ENCODE data around the gene ZNF335.

Gene ZNF335

GRCh38 chr20:45987108-45987780, 15.2 kb upstream of the ZNF335 start:
- no peaks in the 10 kb centered on the region for H4K20me1 ChIP-seq (ENCODE audit: insufficient read depth)
- TF ChIP-seq, protein P1, sequence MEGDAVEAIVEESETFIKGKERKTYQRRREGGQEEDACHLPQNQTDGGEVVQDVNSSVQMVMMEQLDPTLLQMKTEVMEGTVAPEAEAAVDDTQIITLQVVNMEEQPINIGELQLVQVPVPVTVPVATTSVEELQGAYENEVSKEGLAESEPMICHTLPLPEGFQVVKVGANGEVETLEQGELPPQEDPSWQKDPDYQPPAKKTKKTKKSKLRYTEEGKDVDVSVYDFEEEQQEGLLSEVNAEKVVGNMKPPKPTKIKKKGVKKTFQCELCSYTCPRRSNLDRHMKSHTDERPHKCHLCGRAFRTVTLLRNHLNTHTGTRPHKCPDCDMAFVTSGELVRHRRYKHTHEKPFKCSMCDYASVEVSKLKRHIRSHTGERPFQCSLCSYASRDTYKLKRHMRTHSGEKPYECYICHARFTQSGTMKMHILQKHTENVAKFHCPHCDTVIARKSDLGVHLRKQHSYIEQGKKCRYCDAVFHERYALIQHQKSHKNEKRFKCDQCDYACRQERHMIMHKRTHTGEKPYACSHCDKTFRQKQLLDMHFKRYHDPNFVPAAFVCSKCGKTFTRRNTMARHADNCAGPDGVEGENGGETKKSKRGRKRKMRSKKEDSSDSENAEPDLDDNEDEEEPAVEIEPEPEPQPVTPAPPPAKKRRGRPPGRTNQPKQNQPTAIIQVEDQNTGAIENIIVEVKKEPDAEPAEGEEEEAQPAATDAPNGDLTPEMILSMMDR (conservative IDR thresholded peaks at IDR 0.05; ENCODE audit: low read depth, low read length) = peak; percentile 94
- H3K4me3 ChIP-seq (IDR thresholded peaks at IDR 0.05; ENCODE audit: insufficient read depth, low read depth, low read length) = no peak overlapping the region
- H3K4me1 ChIP-seq (ENCODE audit: low read depth, poor library complexity, severe bottlenecking) = no peaks in the 10 kb centered on the region
- H2AFZ ChIP-seq (ENCODE audit: low read depth) = no peak overlapping the region; the same call in 1 of the 2 replicates
- no peaks in the 10 kb centered on the region for H3K79me2 ChIP-seq (ENCODE audit: insufficient read depth, low read depth)
- peaks cover 5% of the 10 kb centered on the region for H3K27me3 ChIP-seq (ENCODE audit: insufficient read depth, low read depth)
- H3K9ac ChIP-seq = no peak overlapping the region
- no peak overlapping the region for H3K27ac ChIP-seq
- no peak overlapping the region for H3K4me2 ChIP-seq
- no peaks in the 10 kb centered on the region for H3K36me3 ChIP-seq (ENCODE audit: insufficient read depth)

GRCh38 chr20:45985573-45985972, 13.6 kb upstream of the ZNF335 start:
- Histone ChIP-seq H3K79me2 (ENCODE audit: insufficient read depth, low read depth) (no peaks in the 10 kb centered on the region), H3K27ac (no peak overlapping the region), H3K36me3 (ENCODE audit: insufficient read depth) (no peaks in the 10 kb centered on the region), H3K4me1 (ENCODE audit: low read depth, poor library complexity, severe bottlenecking) (no peaks in the 10 kb centered on the region), H3K9ac (no peak overlapping the region), H3K27me3 (ENCODE audit: insufficient read depth, low read depth) (peaks cover 5% of the 10 kb centered on the region), H3K4me2 (no peak overlapping the region), H2AFZ (ENCODE audit: low read depth) (no peak overlapping the region), H4K20me1 (ENCODE audit: insufficient read depth) (no peaks in the 10 kb centered on the region), H3K4me3 (IDR thresholded peaks at IDR 0.05; ENCODE audit: insufficient read depth, low read depth, low read length) (no peak overlapping the region)
- TF ChIP-seq, protein P1 (conservative IDR thresholded peaks at IDR 0.05; ENCODE audit: low read depth, low read length) = no peak

- TF ChIP-seq, protein P1 (conservative IDR thresholded peaks at IDR 0.05; ENCODE audit: low read depth, low read length) = no peak
- no peak overlapping the region for H3K27ac ChIP-seq
- H3K9ac ChIP-seq = no peak overlapping the region
- H3K79me2 ChIP-seq (ENCODE audit: insufficient read depth, low read depth) = no peaks in the 10 kb centered on the region
- H3K36me3 ChIP-seq (ENCODE audit: insufficient read depth) = no peaks in the 10 kb centered on the region
- no peak overlapping the region for H3K4me2 ChIP-seq
- no peak overlapping the region; the same call in 1 of the 2 replicates for H2AFZ ChIP-seq (ENCODE audit: low read depth)
- H3K4me1 ChIP-seq (ENCODE audit: low read depth, poor library complexity, severe bottlenecking) = no peaks in the 10 kb centered on the region
- H3K27me3 ChIP-seq (ENCODE audit: insufficient read depth, low read depth) = peaks cover 5% of the 10 kb centered on the region
- H4K20me1 ChIP-seq (ENCODE audit: insufficient read depth) = no peaks in the 10 kb centered on the region
- no peak overlapping the region for H3K4me3 ChIP-seq (IDR thresholded peaks at IDR 0.05; ENCODE audit: insufficient read depth, low read depth, low read length)
Measured at GRCh38 chr20:45983279-45983743, 11.3 kb upstream of the ZNF335 start.

GRCh38 chr20:45981261-45981660, 9.3 kb upstream of the ZNF335 start:
- no peak overlapping the region for H3K4me2 ChIP-seq
- no peak overlapping the region for H3K9ac ChIP-seq
- no peaks in the 10 kb centered on the region for H3K4me1 ChIP-seq (ENCODE audit: low read depth, poor library complexity, severe bottlenecking)
- H4K20me1 ChIP-seq (ENCODE audit: insufficient read depth) = no peaks in the 10 kb centered on the region
- TF ChIP-seq, protein P1 (conservative IDR thresholded peaks at IDR 0.05; ENCODE audit: low read depth, low read length) = no peak
- H3K27me3 ChIP-seq (ENCODE audit: insufficient read depth, low read depth) = peaks cover 5% of the 10 kb centered on the region
- H3K36me3 ChIP-seq (ENCODE audit: insufficient read depth) = no peaks in the 10 kb centered on the region
- H2AFZ ChIP-seq (ENCODE audit: low read depth) = no peak overlapping the region
- H3K27ac ChIP-seq = no peak overlapping the region
- no peak overlapping the region for H3K4me3 ChIP-seq (IDR thresholded peaks at IDR 0.05; ENCODE audit: insufficient read depth, low read depth, low read length)
- H3K79me2 ChIP-seq (ENCODE audit: insufficient read depth, low read depth) = no peaks in the 10 kb centered on the region

All from KMS-11 (cell line).